ENCODE data around the gene PLN. TPM values are rescaled to one million over a fixed set of nuclear protein-coding genes. Genes with fewer than 3 reads are reported as not detected.

The PLN gene
- total RNA-seq, 3 donors from 2014 or later: 4.2 to 145 (median 19.5) TPM

GRCh38 chr6:118578617-118579016 lies 30.5 kb downstream of the PLN start:
- Histone ChIP-seq H3K4me3 (no peak overlapping the region), H3K4me1 (ENCODE audit: low read depth) (no peaks in the 10 kb centered on the region), H3K36me3 (ENCODE audit: low read depth) (no peaks in the 10 kb centered on the region), H3K9me3 (peaks cover 51% of the 10 kb centered on the region)
- DNase-seq (no peak), ATAC-seq (no peak)
- TF ChIP-seq, protein P1, sequence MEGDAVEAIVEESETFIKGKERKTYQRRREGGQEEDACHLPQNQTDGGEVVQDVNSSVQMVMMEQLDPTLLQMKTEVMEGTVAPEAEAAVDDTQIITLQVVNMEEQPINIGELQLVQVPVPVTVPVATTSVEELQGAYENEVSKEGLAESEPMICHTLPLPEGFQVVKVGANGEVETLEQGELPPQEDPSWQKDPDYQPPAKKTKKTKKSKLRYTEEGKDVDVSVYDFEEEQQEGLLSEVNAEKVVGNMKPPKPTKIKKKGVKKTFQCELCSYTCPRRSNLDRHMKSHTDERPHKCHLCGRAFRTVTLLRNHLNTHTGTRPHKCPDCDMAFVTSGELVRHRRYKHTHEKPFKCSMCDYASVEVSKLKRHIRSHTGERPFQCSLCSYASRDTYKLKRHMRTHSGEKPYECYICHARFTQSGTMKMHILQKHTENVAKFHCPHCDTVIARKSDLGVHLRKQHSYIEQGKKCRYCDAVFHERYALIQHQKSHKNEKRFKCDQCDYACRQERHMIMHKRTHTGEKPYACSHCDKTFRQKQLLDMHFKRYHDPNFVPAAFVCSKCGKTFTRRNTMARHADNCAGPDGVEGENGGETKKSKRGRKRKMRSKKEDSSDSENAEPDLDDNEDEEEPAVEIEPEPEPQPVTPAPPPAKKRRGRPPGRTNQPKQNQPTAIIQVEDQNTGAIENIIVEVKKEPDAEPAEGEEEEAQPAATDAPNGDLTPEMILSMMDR (IDR thresholded peaks at IDR 0.05): no peak
- intact Hi-C loops (cut with DNase I, micrococcal nuclease): no loop called here

- intact Hi-C loops (cut with DNase I, micrococcal nuclease): no loop called here
Observed at GRCh38 chr6:118579786-118580185, 31.7 kb downstream of the PLN start.

DNA sequence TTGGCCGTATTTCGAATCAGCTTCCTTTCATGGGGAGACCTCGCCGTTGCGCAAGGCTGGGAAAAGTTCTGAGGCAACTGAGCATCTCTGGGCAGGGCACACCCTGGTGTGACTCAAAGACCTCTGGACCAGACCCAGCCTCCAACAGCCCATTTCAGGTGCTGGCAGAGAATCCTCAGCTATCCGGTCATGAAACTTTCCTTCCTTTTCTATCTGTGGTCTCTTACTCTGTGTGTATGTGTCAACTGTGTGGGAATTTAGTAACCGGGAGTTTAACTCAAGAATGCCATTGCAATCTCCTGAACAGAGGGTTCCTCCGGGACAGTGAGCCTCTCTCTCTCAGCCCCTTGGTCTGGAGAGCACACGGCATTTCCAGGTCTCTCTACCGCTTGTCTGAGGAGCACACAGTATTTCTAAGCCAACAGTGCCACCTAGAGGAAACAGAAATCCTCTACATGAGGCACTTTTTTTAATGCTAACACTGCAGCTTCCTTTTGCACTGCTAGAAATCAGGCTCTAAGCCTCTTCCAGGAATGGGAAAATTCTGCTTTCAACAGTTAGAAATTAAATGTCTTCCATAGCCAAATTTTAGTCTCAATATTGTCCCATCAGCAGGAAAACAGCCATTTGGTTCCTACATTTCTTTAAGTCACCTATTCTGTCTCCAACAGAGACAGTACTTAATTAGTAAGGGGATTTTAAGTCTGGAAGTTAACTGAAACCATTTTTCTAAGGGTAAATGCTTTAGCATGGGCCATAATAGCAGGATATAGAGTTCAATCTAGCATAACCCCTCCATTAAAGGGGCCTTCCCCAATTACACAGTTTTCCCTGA lies 32.7 kb downstream of the PLN start:
- TF ChIP-seq, protein P1 (IDR thresholded peaks at IDR 0.05): peak; percentile 34
- Histone ChIP-seq H3K36me3 (ENCODE audit: low read depth) (no peaks in the 10 kb centered on the region), H3K4me1 (ENCODE audit: low read depth) (no peaks in the 10 kb centered on the region), H3K4me3 (no peak overlapping the region), H3K9me3 (peaks cover 29% of the 10 kb centered on the region)
- ATAC-seq: peak; percentile 87
- intact Hi-C loops (cut with DNase I, micrococcal nuclease): no loop called here
- peak in 1 of 3 donors; percentile 58 for DNase-seq

More at GRCh38 chr6:118579786-118580185, 31.7 kb downstream of the PLN start:
- H3K36me3 ChIP-seq (ENCODE audit: low read depth): no peaks in the 10 kb centered on the region
- DNase-seq: no peak
- H3K4me1 ChIP-seq (ENCODE audit: low read depth): no peaks in the 10 kb centered on the region
- no peak for ATAC-seq
- H3K9me3 ChIP-seq: peaks cover 40% of the 10 kb centered on the region
- H3K4me3 ChIP-seq: no peak overlapping the region
- TF ChIP-seq, protein P1 (IDR thresholded peaks at IDR 0.05): no peak

GRCh38 chr6:118581489-118581959 lies 33.4 kb downstream of the PLN start:
- Histone ChIP-seq H3K9me3 (peaks cover 25% of the 10 kb centered on the region), H3K4me1 (ENCODE audit: low read depth) (peaks cover 6% of the 10 kb centered on the region), H3K4me3 (no peak overlapping the region), H3K36me3 (ENCODE audit: low read depth) (no peaks in the 10 kb centered on the region)
- ATAC-seq (no peak), DNase-seq (no peak)
- TF ChIP-seq, protein P1 (IDR thresholded peaks at IDR 0.05): no peak
- intact Hi-C loops (cut with DNase I, micrococcal nuclease): no loop called here

DNA sequence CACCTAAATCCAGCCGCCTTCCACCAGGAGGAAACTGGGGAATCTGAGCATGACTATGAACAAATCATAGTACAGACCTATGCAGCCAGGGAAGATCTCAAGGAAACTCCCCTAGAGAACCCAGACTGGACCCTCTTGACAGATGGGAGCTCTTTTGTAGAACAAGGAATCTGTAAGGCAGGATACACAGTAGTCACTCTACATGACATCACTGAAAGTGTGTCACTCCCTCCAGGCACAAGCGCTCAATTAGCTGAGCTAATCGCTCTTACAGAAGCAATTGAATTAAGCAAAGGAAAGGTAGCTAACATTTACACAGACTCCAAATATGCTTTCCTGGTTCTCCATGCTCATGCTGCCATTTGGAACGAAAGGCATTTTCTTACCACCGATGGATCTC lies 36.8 kb downstream of the PLN start:
- no peak for ATAC-seq
- H3K9me3 ChIP-seq: peaks cover 1% of the 10 kb centered on the region
- TF ChIP-seq, protein P1 (IDR thresholded peaks at IDR 0.05): no peak
- no peaks in the 10 kb centered on the region for H3K36me3 ChIP-seq (ENCODE audit: low read depth)
- no peak for DNase-seq
- H3K4me3 ChIP-seq: no peak overlapping the region
- intact Hi-C loops (cut with DNase I, micrococcal nuclease): no loop called here
- H3K4me1 ChIP-seq (ENCODE audit: low read depth): peaks cover 13% of the 10 kb centered on the region

Measured in mucosa of descending colon (tissue), 3 donors.